Adrenal gland (tissue), 12 donors: ENCODE measurements around the gene TPM4. TPM values are rescaled to one million over a fixed set of nuclear protein-coding genes. Genes with fewer than 3 reads are reported as not detected.

Experiments used
- DNase-seq, 7 donors: peaks; one replicate each; pipeline ENCODE4 v3.0.0-alpha.2; 2019 to 2020
- H3K27ac ChIP-seq, 5 donors: fragments of 200-600 bp; sonication (generic) in 4 of 5; 1 replicate in 3 of 5; 2 replicates in 2 of 5; pipeline versions ENCODE4 v1.5.1 to v1.8.0; 2016 to 2020; ENCODE audit warnings: mild to moderate bottlenecking in 1 of 5
- H3K27me3 ChIP-seq: fragments of 200-600 bp; 2 replicates; pipeline ENCODE4 v1.8.0; 2021
- H3K36me3 ChIP-seq, 2 donors: fragments of 200-600 bp; replicated peaks in 1 of 2; 1 replicate in 1 of 2; 2 replicates in 1 of 2; pipeline versions ENCODE4 v1.5.1 to v1.8.0; 2018 to 2022
- H3K4me1 ChIP-seq, 2 donors: fragments of 200-600 bp; replicated peaks in 1 of 2; 1 replicate in 1 of 2; 2 replicates in 1 of 2; pipeline versions ENCODE4 v1.5.1 to v1.8.0; 2018 to 2021
- H3K4me3 ChIP-seq, 4 donors: fragments of 200-600 bp; sonication (generic) in 3 of 4; one replicate each; pipeline ENCODE4 v1.5.1; 2016 to 2018
- H3K9me3 ChIP-seq, 3 donors: fragments of 200-600 bp; sonication (generic) in 1 of 3; replicated peaks in 1 of 3; 1 replicate in 2 of 3; 2 replicates in 1 of 3; pipeline versions ENCODE4 v1.5.1 to v1.8.0; 2016 to 2021
- CTCF ChIP-seq, 6 experiments: fragments of 450-650 bp in 4 of 6; fragments of 200-600 bp in 2 of 6; sonication (generic) in 1 of 6; IDR thresholded peaks; 1 replicate in 5 of 6; 2 replicates in 1 of 6; pipeline versions ENCODE4 v1.5.1 to v1.8.0; 2016 to 2021; ENCODE audit warnings: antibody characterized with exemption in 6 of 6, mild to moderate bottlenecking in 2 of 6, moderate library complexity in 1 of 6
- POLR2A ChIP-seq, 2 donors: fragments of 450-650 bp; IDR thresholded peaks; one replicate each; pipeline ENCODE4 v1.6.1; 2017; ENCODE audit warnings: antibody characterized with exemption in 2 of 2, mild to moderate bottlenecking in 2 of 2, moderate library complexity in 1 of 2
- WGBS, 4 donors: extraction: QIAGEN DNeasy Blood & Tissue Kit in 2 of 4; methylation state at CpG; one replicate each; pipeline versions ENCODE4 v1.1.5 to v1.1.7; 2013 to 2017; 5-methylcytosine and 5-hydroxymethylcytosine counted together
- intact Hi-C, 2 donors: fragments of 100-400 bp; cut with DNase I; formaldehyde crosslinking; loops; one replicate each; pipeline versions ENCODE4 v1.14.1 to v1.15.0; 2022 to 2023
- polyA plus RNA-seq, 3 donors: library from polyadenylated mRNA; stranded (reverse); fragments of 200-250 nt in 2 of 3; fragments of 350-450 nt in 1 of 3; fragmentation: Illumina TruSeq in 1 of 3; extraction: RNeasy Lipid Tissue Mini Kit (QIAGEN cat#74804) in 1 of 3; gene quantifications; one replicate each; pipeline ENCODE4 v1.2.3, GENCODE V29; 2013 to 2014
- total RNA-seq, 9 donors: library from RNA; depleted of rRNA in 4 of 9; stranded (reverse); fragments of >200 nt in 4 of 9; fragments of 120-200 nt in 1 of 9; fragmentation: NEBNext Ultra II Directional in 1 of 9; extraction: Animal tissue kit (Norgen Biotek cat#: 25700) in 1 of 9; gene quantifications; one replicate each; pipeline versions ENCODE4 v1.1.0 to v1.2.4, GENCODE V29; 2013 to 2023
- donor health status: healthy with polysubstance abuse.
- donor health status: Bipolar disorder and iron deficiency.
- donor health status: DM: yes; HTN: yes; CAD: no.
- donor health status: DM: no; HTN: no; CAD: no.
- donor health status: DM: no; HTN: no; CAD: no.
- donor health status: DM: yes; HTN: yes; CAD: no.

The TPM4 gene
- total and polyA plus RNA-seq, 12 donors: 111 to 294 (median 204) TPM

- no peak overlapping the region for H3K4me3 ChIP-seq
- 84 to 94% (median 87%) methylated on average over 8 to 13 of the region's 13 CpGs for WGBS, 4 donors
- H3K36me3 ChIP-seq: no peaks in the 10 kb centered on the region
- H3K4me1 ChIP-seq: no peaks in the 10 kb centered on the region
- intact Hi-C loops: loop anchor here (10.0 kb wide), 2 partner anchors 344 to 406 kb away; no protein-coding TSS in a partner anchor
- TF ChIP-seq CTCF (IDR thresholded peaks at IDR 0.05): no peak
- no peak for TF ChIP-seq POLR2A (IDR thresholded peaks at IDR 0.05)
- no peaks in the 10 kb centered on the region for H3K27me3 ChIP-seq
- no peak for DNase-seq
- H3K27ac ChIP-seq: no peak overlapping the region
- no peaks in the 10 kb centered on the region for H3K9me3 ChIP-seq
Measured at GRCh38 chr19:16030964-16031871, 45.1 kb upstream of the TPM4 start.

- Histone ChIP-seq H3K27ac (no peak overlapping the region), H3K27me3 (no peaks in the 10 kb centered on the region), H3K9me3 (no peaks in the 10 kb centered on the region), H3K36me3 (no peaks in the 10 kb centered on the region), H3K4me1 (no peaks in the 10 kb centered on the region), H3K4me3 (no peak overlapping the region)
- 96 to 98% (median 97%) methylated on average over 7 to 8 of the region's 8 CpGs for WGBS, 4 donors
- no peak for DNase-seq
- TF ChIP-seq CTCF (IDR thresholded peaks at IDR 0.05) (no peak), POLR2A (IDR thresholded peaks at IDR 0.05) (no peak)
- intact Hi-C loops: loop anchor here (10.0 kb wide), 2 partner anchors 343 to 407 kb away; no protein-coding TSS in a partner anchor
Measured at GRCh38 chr19:16031872-16032200, 44.5 kb upstream of the TPM4 start.

GRCh38 chr19:16032509-16033135 lies 43.7 kb upstream of the TPM4 start:
- intact Hi-C loops: loop anchor here (10.0 kb wide), 2 partner anchors 342 to 408 kb away; no protein-coding TSS in a partner anchor
- no peaks in the 10 kb centered on the region for H3K4me1 ChIP-seq
- no peaks in the 10 kb centered on the region for H3K9me3 ChIP-seq
- no peaks in the 10 kb centered on the region for H3K36me3 ChIP-seq
- no peak overlapping the region for H3K4me3 ChIP-seq
- no peak for TF ChIP-seq CTCF (IDR thresholded peaks at IDR 0.05)
- no peak for TF ChIP-seq POLR2A (IDR thresholded peaks at IDR 0.05)
- no peak overlapping the region for H3K27ac ChIP-seq
- H3K27me3 ChIP-seq: no peaks in the 10 kb centered on the region
- peak in 1 of 7 donors; percentile 2 for DNase-seq
- WGBS, 4 donors: 90 to 98% (median 93%) methylated on average over 2 to 3 of the region's 3 CpGs

- WGBS, 4 donors: 90 to 100% (median 93%) methylated on average over 1 to 3 of the region's 3 CpGs
- H3K27me3 ChIP-seq: no peaks in the 10 kb centered on the region
- TF ChIP-seq CTCF (IDR thresholded peaks at IDR 0.05) (no peak), POLR2A (IDR thresholded peaks at IDR 0.05) (no peak)
- no peaks in the 10 kb centered on the region for H3K9me3 ChIP-seq
- peak in 1 of 7 donors; percentile 2 for DNase-seq
- no peak overlapping the region for H3K4me3 ChIP-seq
- H3K27ac ChIP-seq: no peak overlapping the region
- H3K4me1 ChIP-seq: no peaks in the 10 kb centered on the region
- H3K36me3 ChIP-seq: no peaks in the 10 kb centered on the region
- intact Hi-C loops: loop anchor here (10.0 kb wide), 2 partner anchors 342 to 408 kb away; no protein-coding TSS in a partner anchor
Measured at GRCh38 chr19:16033136-16033530, 43.2 kb upstream of the TPM4 start.
